Psoas muscle (tissue), 8 donors: ENCODE measurements around the gene ACTN1. TPM values are rescaled to one million over a fixed set of nuclear protein-coding genes. Genes with fewer than 3 reads are reported as not detected.

Experiments
- ATAC-seq, 4 donors: fragments of 200-7000 bp; cut with Tn5 transposase; one replicate each; pipeline ENCODE4 v1.9.1; 2020; ENCODE audit warnings: moderate library complexity in 3 of 4, mild to moderate bottlenecking in 2 of 4
- DNase-seq, 2 donors: peaks; one replicate each; pipeline ENCODE4 v3.0.0-alpha.2; 2020
- H3K27ac ChIP-seq: fragments of 200-600 bp; one replicate; pipeline ENCODE4 v1.8.0; 2022
- H3K27me3 ChIP-seq, 3 donors: fragments of 200-600 bp in 1 of 3; one replicate each; pipeline versions ENCODE4 v1.6.1 to v1.8.0; 2013 to 2022; ENCODE audit warnings: low read length in 2 of 3, mild to moderate bottlenecking in 2 of 3, moderate library complexity in 1 of 3; ENCODE audit not compliant: insufficient read depth in 3 of 3
- H3K36me3 ChIP-seq, 2 donors: fragments of 200-600 bp in 1 of 2; one replicate each; pipeline versions ENCODE4 v1.6.1 to v1.8.0; 2013 to 2022; ENCODE audit warnings: low read depth in 1 of 2, mild to moderate bottlenecking in 1 of 2, moderate library complexity in 1 of 2; ENCODE audit not compliant: insufficient read depth in 1 of 2
- H3K4me1 ChIP-seq: fragments of 200-600 bp; one replicate; pipeline ENCODE4 v1.8.0; 2022
- H3K4me3 ChIP-seq: fragments of 200-600 bp; one replicate; pipeline ENCODE4 v1.8.0; 2022; ENCODE audit warnings: mild to moderate bottlenecking
- H3K9me3 ChIP-seq: fragments of 200-600 bp; one replicate; pipeline ENCODE4 v1.8.0; 2022
- WGBS, 3 donors: extraction: QIAGEN DNeasy Blood & Tissue Kit; methylation state at CpG; one replicate each; pipeline versions ENCODE4 v1.1.6 to v1.1.7; 2013; 5-methylcytosine and 5-hydroxymethylcytosine counted together
- intact Hi-C, 2 donors: fragments of 100-400 bp; cut with DNase I; formaldehyde crosslinking; loops; one replicate each; pipeline versions ENCODE4 v1.11.0 to v1.14.2; 2022
- polyA plus RNA-seq, 3 donors: library from polyadenylated mRNA; stranded (reverse); fragments of 200-250 nt; gene quantifications; one replicate each; pipeline ENCODE4 v1.2.3, GENCODE V29; 2013
- total RNA-seq, 4 donors: library from RNA; stranded (reverse); fragmentation: NEBNext Ultra II Directional in 2 of 4; extraction: Animal tissue kit (Norgen Biotek cat#: 25700) in 2 of 4; gene quantifications; one replicate each; pipeline versions ENCODE4 v1.2.1 to v1.2.4, GENCODE V29; 2021 to 2023
- TF ChIP-seq, protein P1 (sequence below): fragments of 200-600 bp; IDR thresholded peaks from one replicate; pipeline ENCODE4 v1.8.0; 2022; ENCODE audit warnings: antibody characterized with exemption
- donor health status: healthy with polysubstance abuse.
- donor health status: DM: no; HTN: no; CAD: no; lungs with moderate emphysema.
- donor health status: Bipolar disorder and iron deficiency.
- donor health status: healthy.
- donor health status: DM: yes; HTN: yes; CAD: no.
- donor health status: DM: no; HTN: no; CAD: no.
- donor health status: DM: no; HTN: no; CAD: no.
- donor health status: DM: yes; HTN: yes; CAD: no.

ACTN1 gene
- total and polyA plus RNA-seq, 7 donors, result 5.8 to 23.7 (median 10.9) TPM

GRCh38 chr14:68945585-68946488 lies 33.3 kb downstream of the ACTN1 start:
- H3K36me3 ChIP-seq, result no peaks in the 10 kb centered on the region
- H3K4me1 ChIP-seq, result peaks cover 44% of the 10 kb centered on the region
- H3K4me3 ChIP-seq, result no peak overlapping the region
- intact Hi-C loops, result no loop called here
- DNase-seq (no peak), ATAC-seq (no peak)
- TF ChIP-seq, protein P1, sequence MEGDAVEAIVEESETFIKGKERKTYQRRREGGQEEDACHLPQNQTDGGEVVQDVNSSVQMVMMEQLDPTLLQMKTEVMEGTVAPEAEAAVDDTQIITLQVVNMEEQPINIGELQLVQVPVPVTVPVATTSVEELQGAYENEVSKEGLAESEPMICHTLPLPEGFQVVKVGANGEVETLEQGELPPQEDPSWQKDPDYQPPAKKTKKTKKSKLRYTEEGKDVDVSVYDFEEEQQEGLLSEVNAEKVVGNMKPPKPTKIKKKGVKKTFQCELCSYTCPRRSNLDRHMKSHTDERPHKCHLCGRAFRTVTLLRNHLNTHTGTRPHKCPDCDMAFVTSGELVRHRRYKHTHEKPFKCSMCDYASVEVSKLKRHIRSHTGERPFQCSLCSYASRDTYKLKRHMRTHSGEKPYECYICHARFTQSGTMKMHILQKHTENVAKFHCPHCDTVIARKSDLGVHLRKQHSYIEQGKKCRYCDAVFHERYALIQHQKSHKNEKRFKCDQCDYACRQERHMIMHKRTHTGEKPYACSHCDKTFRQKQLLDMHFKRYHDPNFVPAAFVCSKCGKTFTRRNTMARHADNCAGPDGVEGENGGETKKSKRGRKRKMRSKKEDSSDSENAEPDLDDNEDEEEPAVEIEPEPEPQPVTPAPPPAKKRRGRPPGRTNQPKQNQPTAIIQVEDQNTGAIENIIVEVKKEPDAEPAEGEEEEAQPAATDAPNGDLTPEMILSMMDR, result no peak
- H3K9me3 ChIP-seq, result no peaks in the 10 kb centered on the region
- H3K27ac ChIP-seq, result no peak overlapping the region
- 66 to 72% (median 67%) methylated on average over 11 of the region's 11 CpGs for WGBS, 3 donors
- H3K27me3 ChIP-seq, result no peaks in the 10 kb centered on the region

DNA sequence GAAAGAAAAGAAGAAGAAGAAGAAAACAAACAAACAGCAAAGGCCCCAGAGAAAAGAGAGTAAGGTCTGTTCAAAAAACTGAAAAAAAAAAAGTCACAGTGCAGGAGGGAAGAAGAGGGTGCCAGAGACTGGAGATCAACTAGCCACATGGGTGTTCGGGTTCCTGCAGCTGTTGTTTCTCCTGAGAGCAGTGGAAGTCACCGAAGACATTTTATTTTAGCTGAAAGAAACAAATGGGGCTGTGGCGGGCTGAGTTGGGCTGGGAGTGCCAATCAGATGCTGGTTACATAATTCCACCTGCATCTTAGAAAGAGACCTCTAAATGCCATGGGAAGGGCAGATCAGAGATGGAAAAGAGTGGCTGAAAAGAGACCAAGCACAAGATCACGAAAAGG lies 33.9 kb downstream of the ACTN1 start:
- H3K27ac ChIP-seq, result no peak overlapping the region
- WGBS, 3 donors, result 28 to 54% (median 38%) methylated on average over 4 of the region's 4 CpGs

DNA sequence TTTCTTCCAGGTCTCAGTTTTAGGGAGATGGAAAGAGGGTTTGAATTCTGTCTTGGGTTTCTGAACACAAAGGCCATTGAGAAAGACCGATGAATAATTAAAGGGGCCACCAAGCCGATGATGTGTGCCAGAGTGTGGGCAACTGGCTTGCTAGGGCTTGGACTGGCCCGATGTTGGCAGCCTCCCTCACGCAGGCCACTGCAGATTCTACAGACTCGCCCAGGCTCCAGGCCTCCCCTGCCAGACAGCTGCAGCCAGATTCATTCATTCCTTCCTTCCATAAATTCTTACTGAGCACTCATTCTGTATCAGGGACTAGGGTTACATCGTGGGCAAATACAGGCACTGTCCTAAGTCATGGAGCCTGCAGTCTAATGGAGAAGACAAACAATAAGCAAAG lies 34.9 kb downstream of the ACTN1 start:
- intact Hi-C loops, result no loop called here
- H3K4me1 ChIP-seq, result peaks cover 52% of the 10 kb centered on the region
- DNase-seq (no peak), ATAC-seq (no peak)
- H3K4me3 ChIP-seq, result no peak overlapping the region
- no peaks in the 10 kb centered on the region for H3K36me3 ChIP-seq
- TF ChIP-seq, protein P1, result no peak
- H3K9me3 ChIP-seq, result no peaks in the 10 kb centered on the region
- H3K27ac ChIP-seq, result no peak overlapping the region
- no peaks in the 10 kb centered on the region for H3K27me3 ChIP-seq
- WGBS, 3 donors, result 38 to 51% (median 48%) methylated on average over 6 of the region's 6 CpGs

More for the DNA sequence above, 33.9 kb downstream of the ACTN1 start:
- DNase-seq, result no peak
- TF ChIP-seq, protein P1, result no peak
- intact Hi-C loops, result no loop called here
- H3K9me3 ChIP-seq, result no peaks in the 10 kb centered on the region
- no peak overlapping the region for H3K4me3 ChIP-seq
- H3K27me3 ChIP-seq, result no peaks in the 10 kb centered on the region
- no peaks in the 10 kb centered on the region for H3K36me3 ChIP-seq
- no peak for ATAC-seq
- peaks cover 44% of the 10 kb centered on the region for H3K4me1 ChIP-seq

GRCh38 chr14:68943107-68943506 lies 36.0 kb downstream of the ACTN1 start:
- ATAC-seq, result no peak
- Histone ChIP-seq H3K4me3 (no peak overlapping the region), H3K27me3 (no peaks in the 10 kb centered on the region), H3K27ac (no peak overlapping the region), H3K36me3 (no peaks in the 10 kb centered on the region), H3K9me3 (no peaks in the 10 kb centered on the region), H3K4me1 (peaks cover 49% of the 10 kb centered on the region)
- intact Hi-C loops, result no loop called here
- WGBS, 3 donors, result 81 to 91% (median 88%) methylated on average over 10 of the region's 10 CpGs
- TF ChIP-seq, protein P1, result no peak
- DNase-seq, result no peak
